ENCODE measurements around the gene GPX5.

- TF ChIP-seq, protein P1, sequence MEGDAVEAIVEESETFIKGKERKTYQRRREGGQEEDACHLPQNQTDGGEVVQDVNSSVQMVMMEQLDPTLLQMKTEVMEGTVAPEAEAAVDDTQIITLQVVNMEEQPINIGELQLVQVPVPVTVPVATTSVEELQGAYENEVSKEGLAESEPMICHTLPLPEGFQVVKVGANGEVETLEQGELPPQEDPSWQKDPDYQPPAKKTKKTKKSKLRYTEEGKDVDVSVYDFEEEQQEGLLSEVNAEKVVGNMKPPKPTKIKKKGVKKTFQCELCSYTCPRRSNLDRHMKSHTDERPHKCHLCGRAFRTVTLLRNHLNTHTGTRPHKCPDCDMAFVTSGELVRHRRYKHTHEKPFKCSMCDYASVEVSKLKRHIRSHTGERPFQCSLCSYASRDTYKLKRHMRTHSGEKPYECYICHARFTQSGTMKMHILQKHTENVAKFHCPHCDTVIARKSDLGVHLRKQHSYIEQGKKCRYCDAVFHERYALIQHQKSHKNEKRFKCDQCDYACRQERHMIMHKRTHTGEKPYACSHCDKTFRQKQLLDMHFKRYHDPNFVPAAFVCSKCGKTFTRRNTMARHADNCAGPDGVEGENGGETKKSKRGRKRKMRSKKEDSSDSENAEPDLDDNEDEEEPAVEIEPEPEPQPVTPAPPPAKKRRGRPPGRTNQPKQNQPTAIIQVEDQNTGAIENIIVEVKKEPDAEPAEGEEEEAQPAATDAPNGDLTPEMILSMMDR (IDR thresholded peaks at IDR 0.05): no peak
- TF ChIP-seq POLR2A (IDR thresholded peaks at IDR 0.05) (no peak), POLR2AphosphoS5 (IDR thresholded peaks at IDR 0.05; ENCODE audit: insufficient read depth in 1 of 2, low read depth in 1 of 2) (no peak)
Measured at GRCh38 chr6:28517964-28518363, 7.7 kb upstream of the GPX5 start.

Data from vagina (tissue), 2 donors.